Cardiac fibroblast (primary cell): ENCODE data around the gene CPLANE1.

Experiments
- DNase-seq, 2 donors: peaks; one replicate each; pipeline versions ENCODE4 v3.0.0 to v3.0.0-alpha.2; 2010; ENCODE audit warnings: low read depth in 2 of 2
- H3K4me3 ChIP-seq, 2 donors: replicated peaks in 1 of 2; 1 replicate in 1 of 2; 2 replicates in 1 of 2; pipeline ENCODE4 v1.5.1; 2011; ENCODE audit warnings: low read depth in 2 of 2, low read length in 2 of 2, mild to moderate bottlenecking in 2 of 2, moderate library complexity in 1 of 2
- TF ChIP-seq, protein P1 (sequence below): IDR thresholded peaks from one replicate; pipeline ENCODE4 v1.5.1; 2011; ENCODE audit warnings: low read depth, mild to moderate bottlenecking, low read length, inconsistent platforms

Gene CPLANE1

GRCh38 chr5:37056762-37057161 is 192.4 kb downstream of the CPLANE1 start:
- H3K4me3 ChIP-seq, result no peak overlapping the region
- no peak for DNase-seq
- TF ChIP-seq, protein P1, sequence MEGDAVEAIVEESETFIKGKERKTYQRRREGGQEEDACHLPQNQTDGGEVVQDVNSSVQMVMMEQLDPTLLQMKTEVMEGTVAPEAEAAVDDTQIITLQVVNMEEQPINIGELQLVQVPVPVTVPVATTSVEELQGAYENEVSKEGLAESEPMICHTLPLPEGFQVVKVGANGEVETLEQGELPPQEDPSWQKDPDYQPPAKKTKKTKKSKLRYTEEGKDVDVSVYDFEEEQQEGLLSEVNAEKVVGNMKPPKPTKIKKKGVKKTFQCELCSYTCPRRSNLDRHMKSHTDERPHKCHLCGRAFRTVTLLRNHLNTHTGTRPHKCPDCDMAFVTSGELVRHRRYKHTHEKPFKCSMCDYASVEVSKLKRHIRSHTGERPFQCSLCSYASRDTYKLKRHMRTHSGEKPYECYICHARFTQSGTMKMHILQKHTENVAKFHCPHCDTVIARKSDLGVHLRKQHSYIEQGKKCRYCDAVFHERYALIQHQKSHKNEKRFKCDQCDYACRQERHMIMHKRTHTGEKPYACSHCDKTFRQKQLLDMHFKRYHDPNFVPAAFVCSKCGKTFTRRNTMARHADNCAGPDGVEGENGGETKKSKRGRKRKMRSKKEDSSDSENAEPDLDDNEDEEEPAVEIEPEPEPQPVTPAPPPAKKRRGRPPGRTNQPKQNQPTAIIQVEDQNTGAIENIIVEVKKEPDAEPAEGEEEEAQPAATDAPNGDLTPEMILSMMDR, result no peak
